ENCODE measurements around the gene TMEM165.

DNA sequence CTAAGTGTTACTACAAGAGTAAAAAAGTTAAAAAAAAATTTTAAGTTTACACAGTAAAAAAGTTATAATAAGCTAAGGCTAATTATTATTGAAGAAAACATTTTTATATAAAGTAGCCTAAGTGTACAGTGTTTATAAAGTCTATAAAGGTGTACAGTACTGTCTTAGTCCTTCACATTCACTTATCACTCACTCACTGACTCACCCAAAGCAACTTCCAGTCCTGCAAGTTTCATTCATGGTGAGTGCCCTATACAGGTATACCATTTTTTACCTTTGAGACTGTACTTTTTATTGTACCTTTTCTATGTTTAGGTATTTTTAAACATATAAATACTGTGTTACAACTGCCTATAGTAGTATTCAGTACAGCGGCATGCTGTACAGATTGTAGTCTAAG is 74.2 kb downstream of the TMEM165 start:
- TF ChIP-seq, protein P1, sequence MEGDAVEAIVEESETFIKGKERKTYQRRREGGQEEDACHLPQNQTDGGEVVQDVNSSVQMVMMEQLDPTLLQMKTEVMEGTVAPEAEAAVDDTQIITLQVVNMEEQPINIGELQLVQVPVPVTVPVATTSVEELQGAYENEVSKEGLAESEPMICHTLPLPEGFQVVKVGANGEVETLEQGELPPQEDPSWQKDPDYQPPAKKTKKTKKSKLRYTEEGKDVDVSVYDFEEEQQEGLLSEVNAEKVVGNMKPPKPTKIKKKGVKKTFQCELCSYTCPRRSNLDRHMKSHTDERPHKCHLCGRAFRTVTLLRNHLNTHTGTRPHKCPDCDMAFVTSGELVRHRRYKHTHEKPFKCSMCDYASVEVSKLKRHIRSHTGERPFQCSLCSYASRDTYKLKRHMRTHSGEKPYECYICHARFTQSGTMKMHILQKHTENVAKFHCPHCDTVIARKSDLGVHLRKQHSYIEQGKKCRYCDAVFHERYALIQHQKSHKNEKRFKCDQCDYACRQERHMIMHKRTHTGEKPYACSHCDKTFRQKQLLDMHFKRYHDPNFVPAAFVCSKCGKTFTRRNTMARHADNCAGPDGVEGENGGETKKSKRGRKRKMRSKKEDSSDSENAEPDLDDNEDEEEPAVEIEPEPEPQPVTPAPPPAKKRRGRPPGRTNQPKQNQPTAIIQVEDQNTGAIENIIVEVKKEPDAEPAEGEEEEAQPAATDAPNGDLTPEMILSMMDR (IDR thresholded peaks at IDR 0.05) = no peak
- TF ChIP-seq POLR2A (IDR thresholded peaks at IDR 0.05) (no peak), POLR2AphosphoS5 (IDR thresholded peaks at IDR 0.05) (no peak)
